Measurements from ENCODE around the gene IAPP.

DNA sequence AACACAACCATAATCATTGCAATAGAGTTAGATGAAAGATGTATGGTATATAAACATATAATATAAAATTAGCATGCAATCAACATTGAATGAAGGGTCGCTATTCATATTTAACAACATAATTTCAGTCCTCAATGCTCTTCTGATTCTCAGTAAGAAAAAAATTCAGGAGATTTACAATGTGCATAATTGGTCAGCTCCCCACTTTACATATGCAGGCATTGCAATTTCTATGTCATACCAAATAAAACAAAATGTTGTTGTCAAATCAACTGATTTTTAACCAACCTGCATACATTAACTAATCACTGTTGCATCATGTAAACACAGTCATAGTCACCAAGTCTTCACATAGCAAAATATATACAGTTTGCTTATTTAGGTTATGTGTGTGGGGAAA lies 32.8 kb upstream of the IAPP start:
- TF ChIP-seq, protein P1, sequence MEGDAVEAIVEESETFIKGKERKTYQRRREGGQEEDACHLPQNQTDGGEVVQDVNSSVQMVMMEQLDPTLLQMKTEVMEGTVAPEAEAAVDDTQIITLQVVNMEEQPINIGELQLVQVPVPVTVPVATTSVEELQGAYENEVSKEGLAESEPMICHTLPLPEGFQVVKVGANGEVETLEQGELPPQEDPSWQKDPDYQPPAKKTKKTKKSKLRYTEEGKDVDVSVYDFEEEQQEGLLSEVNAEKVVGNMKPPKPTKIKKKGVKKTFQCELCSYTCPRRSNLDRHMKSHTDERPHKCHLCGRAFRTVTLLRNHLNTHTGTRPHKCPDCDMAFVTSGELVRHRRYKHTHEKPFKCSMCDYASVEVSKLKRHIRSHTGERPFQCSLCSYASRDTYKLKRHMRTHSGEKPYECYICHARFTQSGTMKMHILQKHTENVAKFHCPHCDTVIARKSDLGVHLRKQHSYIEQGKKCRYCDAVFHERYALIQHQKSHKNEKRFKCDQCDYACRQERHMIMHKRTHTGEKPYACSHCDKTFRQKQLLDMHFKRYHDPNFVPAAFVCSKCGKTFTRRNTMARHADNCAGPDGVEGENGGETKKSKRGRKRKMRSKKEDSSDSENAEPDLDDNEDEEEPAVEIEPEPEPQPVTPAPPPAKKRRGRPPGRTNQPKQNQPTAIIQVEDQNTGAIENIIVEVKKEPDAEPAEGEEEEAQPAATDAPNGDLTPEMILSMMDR (IDR thresholded peaks at IDR 0.05): no peak
- TF ChIP-seq EZH2phosphoT487 (IDR thresholded peaks at IDR 0.05): no peak

All from neural progenitor cell (in vitro differentiated cells).